ENCODE measurements around the gene NADSYN1.

DNA sequence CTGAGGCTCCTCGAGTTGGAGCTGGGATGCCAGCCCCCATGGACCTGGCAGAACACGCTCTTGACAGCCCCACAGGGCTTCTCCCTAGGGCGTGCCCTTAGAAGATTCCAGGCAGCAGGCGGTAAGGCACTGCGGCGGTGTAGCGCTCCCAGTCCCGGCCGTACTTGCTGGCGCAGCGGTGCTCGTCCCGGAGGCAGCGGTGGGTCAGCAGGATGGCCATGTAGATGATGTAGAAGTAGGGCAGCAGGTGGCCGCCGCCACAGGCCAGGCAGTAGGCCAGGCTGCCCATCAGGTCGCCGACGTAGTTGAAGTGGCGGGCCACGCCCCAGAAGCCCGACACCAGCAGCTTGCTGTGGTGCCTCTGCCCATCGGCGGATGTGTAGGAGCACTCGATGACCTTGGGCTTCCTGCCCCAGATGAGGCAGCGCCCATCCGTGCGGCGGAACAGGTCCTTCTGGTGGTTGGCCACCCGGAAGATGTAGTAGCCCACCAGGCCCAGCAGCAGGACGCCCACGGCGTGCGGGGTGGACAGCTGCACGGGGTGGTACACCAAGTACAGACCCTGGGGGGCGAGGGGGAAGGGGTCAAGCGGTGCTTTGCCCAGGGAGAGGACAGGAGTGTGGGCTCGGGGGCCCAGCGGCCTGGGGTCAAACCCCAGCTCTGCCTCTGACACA, 17.6 kb upstream of the NADSYN1 start:
- TF ChIP-seq, protein P1, sequence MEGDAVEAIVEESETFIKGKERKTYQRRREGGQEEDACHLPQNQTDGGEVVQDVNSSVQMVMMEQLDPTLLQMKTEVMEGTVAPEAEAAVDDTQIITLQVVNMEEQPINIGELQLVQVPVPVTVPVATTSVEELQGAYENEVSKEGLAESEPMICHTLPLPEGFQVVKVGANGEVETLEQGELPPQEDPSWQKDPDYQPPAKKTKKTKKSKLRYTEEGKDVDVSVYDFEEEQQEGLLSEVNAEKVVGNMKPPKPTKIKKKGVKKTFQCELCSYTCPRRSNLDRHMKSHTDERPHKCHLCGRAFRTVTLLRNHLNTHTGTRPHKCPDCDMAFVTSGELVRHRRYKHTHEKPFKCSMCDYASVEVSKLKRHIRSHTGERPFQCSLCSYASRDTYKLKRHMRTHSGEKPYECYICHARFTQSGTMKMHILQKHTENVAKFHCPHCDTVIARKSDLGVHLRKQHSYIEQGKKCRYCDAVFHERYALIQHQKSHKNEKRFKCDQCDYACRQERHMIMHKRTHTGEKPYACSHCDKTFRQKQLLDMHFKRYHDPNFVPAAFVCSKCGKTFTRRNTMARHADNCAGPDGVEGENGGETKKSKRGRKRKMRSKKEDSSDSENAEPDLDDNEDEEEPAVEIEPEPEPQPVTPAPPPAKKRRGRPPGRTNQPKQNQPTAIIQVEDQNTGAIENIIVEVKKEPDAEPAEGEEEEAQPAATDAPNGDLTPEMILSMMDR (IDR thresholded peaks at IDR 0.05; ENCODE audit: low read depth, low read length, poor library complexity, severe bottlenecking): no peak
- TF ChIP-seq EZH2phosphoT487 (IDR thresholded peaks at IDR 0.05; ENCODE audit: borderline replicate concordance, low read length): no peak

Measured in DOHH2 (cell line).